GM18508 (cell line): ENCODE data around the gene MAGEA3.
"Not testable (repeated sequence)": the region's sequence is repeated elsewhere in the genome, so short reads cannot be mapped to it uniquely, and the experiment has no call there.

ENCODE experiments used
- ATAC-seq: cut with Tn5 transposase; IDR thresholded peaks from one replicate; pipeline ENCODE4 v1.9.1; 2021; ENCODE audit warnings: moderate number of reproducible peaks; ENCODE audit not compliant: insufficient read depth, unreplicated experiment

Gene MAGEA3

DNA sequence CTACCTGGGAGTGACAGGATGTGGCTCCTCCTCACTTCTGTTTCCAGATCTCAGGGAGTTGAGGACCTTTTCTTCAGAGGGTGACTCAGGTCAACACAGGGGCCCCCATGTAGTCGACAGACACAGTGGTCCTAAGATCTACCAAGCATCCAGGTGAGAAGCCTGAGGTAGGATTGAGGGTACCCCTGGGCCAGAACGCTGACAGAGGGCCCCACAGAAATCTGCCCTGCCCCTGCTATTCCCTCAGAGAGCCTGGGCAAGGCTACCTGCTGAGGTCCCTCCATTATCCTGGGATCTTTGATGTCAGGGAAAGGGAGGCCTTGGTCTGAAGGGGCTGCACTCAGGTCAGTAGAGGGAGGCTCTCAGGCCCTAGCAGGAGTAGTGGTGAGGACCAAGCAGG lies 36.5 kb downstream of the MAGEA3 start:
- ATAC-seq, result no peak

DNA sequence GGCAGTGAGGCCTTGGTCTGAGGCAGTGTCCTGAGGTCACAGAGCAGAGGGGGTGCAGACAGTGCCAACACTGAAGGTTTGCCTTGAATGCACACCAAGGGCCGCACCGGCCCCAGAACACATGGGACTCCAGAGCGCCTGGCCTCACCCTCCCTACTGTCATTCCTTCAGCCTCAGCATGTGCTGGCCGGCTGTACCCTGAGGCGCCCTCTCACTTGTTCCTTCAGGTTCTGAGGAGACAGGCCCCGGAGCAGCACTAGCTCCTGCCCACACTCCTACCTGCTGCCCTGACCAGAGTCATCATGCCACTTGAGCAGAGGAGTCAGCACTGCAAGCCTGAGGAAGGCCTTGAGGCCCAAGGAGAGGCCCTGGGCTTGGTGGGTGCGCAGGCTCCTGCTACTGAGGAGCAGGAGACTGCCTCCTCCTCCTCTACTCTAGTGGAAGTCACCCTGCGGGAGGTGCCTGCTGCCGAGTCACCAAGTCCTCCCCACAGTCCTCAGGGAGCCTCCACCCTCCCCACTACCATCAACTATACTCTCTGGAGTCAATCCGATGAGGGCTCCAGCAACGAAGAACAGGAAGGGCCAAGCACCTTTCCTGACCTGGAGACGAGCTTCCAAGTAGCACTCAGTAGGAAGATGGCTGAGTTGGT lies 37.4 kb downstream of the MAGEA3 start:
- no peak for ATAC-seq

DNA sequence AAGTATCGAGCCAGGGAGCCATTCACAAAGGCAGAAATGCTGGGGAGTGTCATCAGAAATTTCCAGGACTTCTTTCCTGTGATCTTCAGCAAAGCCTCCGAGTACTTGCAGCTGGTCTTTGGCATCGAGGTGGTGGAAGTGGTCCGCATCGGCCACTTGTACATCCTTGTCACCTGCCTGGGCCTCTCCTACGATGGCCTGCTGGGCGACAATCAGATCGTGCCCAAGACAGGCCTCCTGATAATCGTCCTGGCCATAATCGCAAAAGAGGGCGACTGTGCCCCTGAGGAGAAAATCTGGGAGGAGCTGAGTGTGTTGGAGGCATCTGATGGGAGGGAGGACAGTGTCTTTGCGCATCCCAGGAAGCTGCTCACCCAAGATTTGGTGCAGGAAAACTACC lies 37.9 kb downstream of the MAGEA3 start:
- ATAC-seq, result not testable (repeated sequence)

DNA sequence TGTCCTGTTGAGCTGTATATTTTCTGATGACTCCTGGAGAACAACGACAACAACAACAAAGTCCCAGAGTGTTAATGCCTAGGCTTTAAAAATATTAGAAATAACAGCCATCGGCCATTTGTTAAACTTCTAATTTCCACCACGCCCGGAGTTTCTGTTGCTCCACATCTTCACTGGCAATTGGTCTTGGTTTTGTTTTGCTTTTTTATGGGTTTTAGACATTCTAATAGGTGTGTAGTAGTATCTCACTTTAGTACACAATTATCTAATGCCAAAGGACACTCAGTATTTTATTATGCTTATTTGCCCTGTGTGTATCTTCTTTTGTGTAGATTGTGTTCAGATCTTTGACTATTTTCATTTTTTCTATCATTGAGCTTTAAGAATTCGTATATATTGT lies 40.0 kb downstream of the MAGEA3 start:
- ATAC-seq, result no peak
